GM12891 (cell line): Measurements from ENCODE around the gene SPATA21.

Experiments used
- PAX5 ChIP-seq: IDR thresholded peaks from 2 replicates; pipeline ENCODE4 v1.6.1; 2011; ENCODE audit warnings: low read length, moderate library complexity, mild to moderate bottlenecking; ENCODE audit not compliant: insufficient read depth, severe bottlenecking
- POLR2A ChIP-seq: IDR thresholded peaks from 2 replicates; pipeline ENCODE4 v1.6.1; 2011; ENCODE audit warnings: low read depth, low read length, control low read depth
- POLR2AphosphoS5 ChIP-seq: IDR thresholded peaks from 2 replicates; pipeline ENCODE4 v1.6.1; 2011; ENCODE audit warnings: low read depth, low read length, control low read depth
- POU2F2 ChIP-seq: IDR thresholded peaks from 2 replicates; pipeline ENCODE4 v1.6.1; 2011; ENCODE audit warnings: low read depth, mild to moderate bottlenecking, control low read depth, low read length, moderate library complexity
- SPI1 ChIP-seq: IDR thresholded peaks from 2 replicates; pipeline ENCODE4 v1.6.1; 2011; ENCODE audit warnings: low read depth, low read length, control low read depth
- TAF1 ChIP-seq: IDR thresholded peaks from 2 replicates; pipeline ENCODE4 v1.6.1; 2011; ENCODE audit warnings: low read depth, low read length, control low read depth

- TF ChIP-seq PAX5 (no peak), POLR2A (no peak), POLR2AphosphoS5 (no peak), TAF1 (no peak), POU2F2 (no peak), SPI1 (no peak)
Measured at GRCh38 chr1:16478091-16478490, 40.9 kb upstream of the SPATA21 start.
